Suppressor macrophage treated with lipopolysaccharide for 4 hours (primary cell): Measurements from ENCODE around the gene AHDC1.

ENCODE experiments used
- DNase-seq: peaks from one replicate; pipeline ENCODE4 v3.0.0-alpha.2; 2020

The AHDC1 gene, protein sequence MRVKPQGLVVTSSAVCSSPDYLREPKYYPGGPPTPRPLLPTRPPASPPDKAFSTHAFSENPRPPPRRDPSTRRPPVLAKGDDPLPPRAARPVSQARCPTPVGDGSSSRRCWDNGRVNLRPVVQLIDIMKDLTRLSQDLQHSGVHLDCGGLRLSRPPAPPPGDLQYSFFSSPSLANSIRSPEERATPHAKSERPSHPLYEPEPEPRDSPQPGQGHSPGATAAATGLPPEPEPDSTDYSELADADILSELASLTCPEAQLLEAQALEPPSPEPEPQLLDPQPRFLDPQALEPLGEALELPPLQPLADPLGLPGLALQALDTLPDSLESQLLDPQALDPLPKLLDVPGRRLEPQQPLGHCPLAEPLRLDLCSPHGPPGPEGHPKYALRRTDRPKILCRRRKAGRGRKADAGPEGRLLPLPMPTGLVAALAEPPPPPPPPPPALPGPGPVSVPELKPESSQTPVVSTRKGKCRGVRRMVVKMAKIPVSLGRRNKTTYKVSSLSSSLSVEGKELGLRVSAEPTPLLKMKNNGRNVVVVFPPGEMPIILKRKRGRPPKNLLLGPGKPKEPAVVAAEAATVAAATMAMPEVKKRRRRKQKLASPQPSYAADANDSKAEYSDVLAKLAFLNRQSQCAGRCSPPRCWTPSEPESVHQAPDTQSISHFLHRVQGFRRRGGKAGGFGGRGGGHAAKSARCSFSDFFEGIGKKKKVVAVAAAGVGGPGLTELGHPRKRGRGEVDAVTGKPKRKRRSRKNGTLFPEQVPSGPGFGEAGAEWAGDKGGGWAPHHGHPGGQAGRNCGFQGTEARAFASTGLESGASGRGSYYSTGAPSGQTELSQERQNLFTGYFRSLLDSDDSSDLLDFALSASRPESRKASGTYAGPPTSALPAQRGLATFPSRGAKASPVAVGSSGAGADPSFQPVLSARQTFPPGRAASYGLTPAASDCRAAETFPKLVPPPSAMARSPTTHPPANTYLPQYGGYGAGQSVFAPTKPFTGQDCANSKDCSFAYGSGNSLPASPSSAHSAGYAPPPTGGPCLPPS (N-terminal part only)

DNA sequence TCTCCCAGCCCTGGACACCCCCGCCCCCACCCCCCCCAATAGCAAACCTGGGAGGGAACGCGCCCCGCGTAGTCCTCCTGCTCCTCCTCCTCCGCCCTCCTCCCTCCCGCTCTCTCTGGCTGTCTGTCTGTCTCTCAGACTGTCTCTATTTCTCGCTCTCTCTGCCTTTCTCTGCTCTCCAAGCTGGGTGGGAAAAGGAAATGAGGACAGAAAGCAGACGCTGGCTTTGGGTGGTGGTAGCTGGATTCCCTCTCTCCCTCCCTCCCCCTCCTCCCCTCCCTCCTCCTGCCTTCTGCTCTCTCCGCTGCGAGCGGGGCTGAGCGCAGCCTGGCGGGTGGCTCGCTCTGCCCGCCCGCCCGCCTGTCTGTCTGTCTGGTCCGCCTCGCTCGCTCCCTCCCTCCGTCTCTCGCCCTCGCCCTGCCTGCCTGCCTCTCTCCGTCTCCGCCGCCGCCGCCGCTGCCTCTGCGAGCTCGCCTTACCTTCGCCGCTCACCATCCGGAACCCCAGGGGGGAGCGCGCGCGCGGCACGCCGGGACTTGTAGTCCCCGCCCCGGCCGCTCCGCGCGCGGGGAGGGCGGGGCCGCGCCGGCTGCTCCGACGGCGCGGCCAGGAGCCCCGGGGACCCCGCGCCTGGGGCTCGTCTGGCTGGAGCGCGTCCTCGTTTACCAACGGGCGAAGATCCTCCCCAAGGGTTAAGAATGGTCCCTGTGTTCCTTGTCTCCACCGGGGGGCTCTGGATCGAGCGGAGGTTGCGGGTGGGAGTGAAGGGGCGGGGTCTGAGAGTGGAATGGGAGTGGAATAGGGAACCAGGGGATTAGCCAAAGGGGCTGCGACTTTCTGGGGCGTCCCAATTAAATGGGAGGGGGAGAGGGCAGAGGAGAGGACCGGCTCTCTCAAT is at the start of gene AHDC1:
AHDC1 (minus strand) TSS at position 464 of the 898 bp plus-strand sequence. CDS start 52,029 bp downstream, outside the sequence.
- DNase-seq: peak; percentile 91

DNA sequence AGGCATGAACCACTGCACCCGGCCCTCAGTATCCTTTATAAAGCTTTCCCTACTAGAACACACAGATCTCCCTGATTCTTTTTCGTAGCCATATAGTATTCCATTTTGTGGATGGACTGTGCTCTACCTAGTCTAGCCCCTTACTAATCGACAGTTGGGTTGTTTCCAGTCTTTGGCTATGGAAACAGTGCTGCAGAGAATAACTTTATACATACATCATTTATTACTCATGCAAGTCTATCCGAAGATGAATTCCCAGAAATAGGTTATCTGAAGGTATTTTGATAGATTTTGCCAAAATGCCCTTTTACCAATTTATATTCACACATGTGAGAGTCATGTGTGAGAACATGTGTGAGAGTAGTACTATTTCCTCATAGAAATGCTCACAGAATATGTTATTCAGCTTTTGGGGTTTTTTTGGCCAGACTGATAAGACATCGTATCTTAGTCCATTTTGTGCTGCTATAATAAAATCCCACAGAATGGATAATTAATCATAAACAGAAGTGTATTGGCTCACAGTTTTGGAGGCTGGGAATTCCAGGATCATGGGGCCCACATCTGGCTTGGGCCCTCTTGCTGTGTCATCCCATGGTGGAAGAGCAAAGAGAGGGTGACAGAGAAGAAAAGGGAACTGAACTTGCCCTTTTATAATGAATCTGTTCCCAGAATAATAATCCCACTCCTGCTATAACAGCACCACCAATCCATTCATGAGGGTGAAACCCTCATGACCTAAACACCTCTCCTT is 48.3 kb upstream of the AHDC1 start:
- DNase-seq: peak; percentile 83

DNA sequence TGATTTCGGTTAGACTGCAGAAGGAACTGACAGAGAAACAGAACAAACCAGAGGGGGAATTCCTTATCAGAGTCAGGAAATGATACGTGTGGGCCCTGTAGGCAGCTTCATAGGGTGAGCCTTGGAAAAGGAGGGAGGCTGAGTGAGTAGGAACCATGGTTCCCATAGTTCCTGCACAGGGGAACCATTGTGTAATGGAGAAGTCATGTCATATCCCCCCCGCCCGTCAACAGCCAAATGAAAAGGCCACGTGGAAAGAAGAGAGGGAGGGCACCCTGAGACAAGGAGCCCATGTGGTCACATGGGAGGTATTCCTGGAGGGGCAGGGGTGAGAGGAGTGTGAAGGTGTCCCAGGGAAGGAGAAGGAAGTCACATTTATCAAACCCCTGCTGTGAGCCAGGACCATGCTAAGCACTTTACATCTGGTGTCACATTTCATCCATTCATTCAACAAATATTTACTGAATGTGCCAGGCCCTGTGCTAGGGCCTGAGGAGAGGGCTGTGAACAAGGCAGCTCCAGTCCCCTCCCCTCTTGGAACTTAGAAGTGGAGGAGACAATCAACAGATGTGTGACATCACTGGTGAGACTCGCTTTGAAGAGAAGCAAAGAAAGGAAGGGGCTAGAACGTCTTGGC is 46.7 kb upstream of the AHDC1 start:
- DNase-seq: peak; percentile 95

DNA sequence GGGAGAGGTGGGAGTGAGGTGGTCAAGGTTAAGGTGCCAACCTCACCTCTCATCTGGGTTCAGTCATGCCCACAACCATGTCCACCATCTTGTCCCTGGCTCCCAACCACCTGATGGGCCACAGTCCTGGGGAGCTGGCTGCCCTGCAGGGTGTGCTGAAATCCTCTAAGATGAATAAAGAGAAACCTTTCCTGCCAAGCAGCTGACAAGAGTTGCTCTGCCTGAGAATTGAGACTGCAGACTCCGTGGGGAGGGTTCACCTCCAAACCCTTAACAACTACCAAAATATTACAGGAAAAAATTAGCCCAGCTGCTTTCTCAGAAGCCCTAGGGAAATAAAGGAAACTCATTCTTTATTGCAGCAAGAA is 46.2 kb upstream of the AHDC1 start:
- no peak for DNase-seq

DNA sequence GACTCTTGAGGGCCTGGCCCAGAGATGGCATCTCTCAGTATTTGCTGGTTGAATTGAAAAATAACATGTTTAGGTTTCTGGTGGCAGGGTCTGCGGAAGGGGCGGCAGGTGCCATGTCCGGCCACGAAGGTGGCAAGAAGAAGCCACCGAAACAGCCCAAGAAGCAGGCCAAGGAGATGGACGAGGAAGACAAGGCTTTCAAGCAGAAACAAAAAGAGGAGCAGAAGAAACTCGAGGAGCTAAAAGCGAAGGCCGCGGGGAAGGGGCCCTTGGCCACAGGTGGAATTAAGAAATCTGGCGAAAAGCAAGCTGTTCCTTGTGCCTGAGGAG is 45.3 kb upstream of the AHDC1 start:
- DNase-seq: no peak

DNA sequence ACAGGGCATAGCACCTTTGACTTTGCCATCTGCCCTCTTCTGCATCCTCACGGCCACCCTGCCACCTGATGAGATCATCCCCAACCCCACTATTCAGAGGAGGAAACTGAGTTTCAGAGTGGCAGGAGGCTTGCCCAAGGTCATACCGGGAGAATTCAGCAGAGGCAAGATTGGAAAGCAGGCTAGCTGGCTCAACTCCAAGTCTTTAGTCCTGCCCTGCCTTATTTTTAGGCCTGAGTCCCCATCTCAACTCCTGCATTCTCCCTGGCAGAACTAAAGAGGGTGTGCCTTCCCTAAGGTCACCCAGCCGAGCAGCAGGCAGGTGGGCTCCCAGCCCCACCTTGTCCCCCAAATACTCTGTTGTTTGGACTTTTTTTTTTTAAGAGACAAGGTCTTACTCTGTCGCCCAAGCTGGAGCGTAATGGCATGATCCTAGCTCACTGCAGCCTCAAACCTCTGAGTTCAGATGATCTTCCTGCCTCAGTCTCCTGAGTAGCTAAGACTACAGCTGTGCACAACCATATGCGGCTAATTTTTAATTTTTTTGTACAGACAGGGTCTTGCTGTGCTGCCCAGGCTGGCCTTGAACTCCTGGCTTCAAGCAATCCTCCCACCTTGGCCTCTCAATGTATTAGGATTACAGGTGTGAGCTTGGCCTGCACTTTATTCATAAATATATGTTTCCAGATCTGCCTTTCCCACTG is 44.8 kb upstream of the AHDC1 start:
- DNase-seq: no peak

DNA sequence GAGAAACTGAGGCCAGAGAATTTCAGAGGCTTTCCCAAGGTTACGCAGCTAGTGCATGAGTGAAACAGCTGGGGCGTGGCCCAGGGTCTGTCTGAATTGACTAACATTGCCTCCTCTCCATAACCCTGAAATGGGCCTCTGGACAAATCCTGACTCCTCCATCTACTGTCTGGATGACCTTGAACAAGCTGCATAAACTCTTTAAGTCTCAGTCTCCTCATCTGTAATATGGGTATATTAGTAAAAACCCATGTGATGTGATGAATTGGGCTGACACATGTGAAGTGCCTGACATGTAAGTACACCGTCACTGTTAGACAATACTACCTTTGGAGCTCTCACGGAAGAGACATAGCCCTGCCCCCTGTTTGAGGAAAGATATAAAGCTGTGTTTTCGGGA is 43.4 kb upstream of the AHDC1 start:
- no peak for DNase-seq

DNA sequence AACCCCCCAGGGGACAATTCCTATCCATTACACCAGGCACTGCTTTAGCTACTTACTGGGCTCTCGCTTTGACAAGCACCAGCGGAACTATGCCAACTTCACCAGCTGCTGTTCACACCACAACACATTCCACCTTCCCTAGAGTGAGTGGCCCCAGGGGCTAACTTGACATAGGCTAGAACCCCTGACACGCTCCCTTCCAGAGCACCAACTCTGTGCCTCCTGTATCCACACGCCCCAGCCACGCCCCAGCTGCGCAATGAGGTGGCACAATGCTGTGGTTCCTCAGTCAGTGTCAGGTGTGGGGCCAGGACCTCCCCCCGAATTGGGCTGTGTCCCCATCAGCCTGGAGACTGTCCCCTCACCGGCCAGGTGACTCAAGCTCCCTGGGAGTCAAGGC is 42.7 kb upstream of the AHDC1 start:
- no peak for DNase-seq

DNA sequence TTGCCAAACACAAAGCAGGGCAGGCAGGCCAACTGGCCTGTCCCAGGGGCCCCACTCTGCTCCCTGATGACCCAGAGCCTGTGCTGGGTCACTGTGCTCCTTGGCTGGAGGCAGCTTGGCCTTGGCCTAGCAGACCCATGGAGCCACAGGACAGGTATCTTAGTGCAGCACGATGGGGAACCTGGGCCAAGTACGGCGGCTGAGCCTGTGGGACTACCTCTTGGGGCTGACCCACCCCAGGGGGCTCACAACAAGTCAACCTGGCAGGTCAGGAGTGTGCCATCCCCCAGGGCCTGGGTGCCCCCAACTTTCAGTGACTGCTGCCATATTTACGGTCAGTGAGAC is 41.1 kb upstream of the AHDC1 start:
- no peak for DNase-seq

DNA sequence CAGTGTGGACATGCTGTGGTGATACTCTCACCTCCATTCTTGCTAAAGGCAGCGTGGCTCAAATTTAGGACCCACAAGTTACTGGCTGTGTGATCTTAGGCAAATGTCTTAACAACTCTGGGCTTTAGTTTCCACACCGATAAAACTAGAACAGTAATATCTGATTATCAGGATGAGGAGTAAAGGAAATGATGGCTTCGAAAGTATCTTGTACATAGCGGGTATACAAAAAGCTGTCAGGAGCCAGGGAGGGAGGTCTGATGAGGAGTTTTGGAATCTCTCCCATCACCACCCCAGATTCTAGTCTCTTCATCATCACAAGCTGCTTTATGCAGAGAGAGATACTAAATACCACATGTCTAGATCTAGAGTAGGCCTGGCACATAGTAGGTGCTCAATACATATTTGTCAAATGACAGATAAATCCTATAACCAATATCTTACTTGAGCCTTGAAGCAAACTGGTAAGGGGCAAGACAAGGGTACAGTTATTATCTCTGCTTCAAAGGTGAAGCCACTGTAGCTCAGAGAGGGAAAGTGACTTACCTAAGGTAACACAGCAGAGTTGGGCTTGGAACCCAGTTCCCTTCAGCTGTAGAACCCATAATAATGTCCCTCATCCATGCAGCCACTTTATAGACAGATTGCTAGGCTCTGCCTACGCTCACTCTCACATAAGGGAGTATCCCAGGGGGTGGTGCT is 40.6 kb upstream of the AHDC1 start:
- no peak for DNase-seq

DNA sequence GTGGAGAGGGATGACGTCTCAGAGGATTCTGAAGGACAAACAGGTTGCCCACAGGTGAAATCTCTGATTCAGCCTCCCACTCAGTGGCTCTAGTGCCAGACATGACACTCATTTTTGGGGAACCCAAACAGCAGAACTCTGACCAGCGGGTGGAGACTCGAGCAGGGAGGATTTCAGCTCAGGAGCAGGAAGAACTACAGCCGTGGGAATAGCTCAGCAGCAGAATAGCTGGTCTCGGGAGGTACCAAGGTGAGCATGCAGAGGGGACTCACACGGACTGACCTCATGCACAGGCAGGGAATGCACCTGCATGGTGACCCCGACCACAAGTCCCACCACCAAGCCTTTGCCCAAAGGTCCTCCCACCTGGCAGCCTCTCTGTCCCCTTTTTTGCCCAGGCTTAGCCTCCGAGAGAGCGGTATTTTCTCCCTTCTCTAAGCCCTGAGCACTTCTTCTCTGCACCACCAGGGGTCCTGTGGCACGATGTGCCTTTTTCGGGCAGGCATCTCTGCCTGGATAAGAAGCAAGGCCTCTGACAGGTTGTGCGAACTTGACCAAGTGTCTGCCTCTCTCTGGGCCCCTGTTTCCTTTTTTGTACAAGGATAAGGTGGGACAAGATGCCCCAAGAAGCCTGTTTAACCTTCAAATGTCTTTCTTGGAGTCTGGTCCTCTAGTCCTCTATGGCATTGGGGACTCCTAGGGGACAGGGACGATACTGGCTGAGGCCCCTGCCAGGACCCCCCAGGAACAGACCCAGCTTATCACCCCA is 39.8 kb upstream of the AHDC1 start:
- peak; percentile 82 for DNase-seq

DNA sequence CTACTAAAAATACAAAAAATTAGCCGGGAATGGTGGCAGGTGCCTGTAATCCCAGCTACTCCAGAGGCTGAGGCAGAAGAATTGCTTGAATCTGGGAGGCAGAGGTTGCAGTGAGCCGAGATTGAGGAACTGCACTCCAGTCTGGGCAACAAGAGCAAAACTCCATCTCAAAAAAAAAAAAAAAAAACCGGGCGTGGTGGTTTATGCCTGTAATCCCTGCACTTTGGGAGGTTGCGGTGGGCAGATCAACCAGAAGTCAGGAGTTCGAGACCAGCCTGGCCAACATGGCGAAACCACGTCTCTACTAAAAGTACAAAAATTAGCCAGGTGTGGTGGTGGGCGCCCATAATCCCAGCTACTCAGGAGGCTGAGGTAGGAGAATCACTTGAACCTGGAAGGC is 36.6 kb upstream of the AHDC1 start:
- DNase-seq: peak; percentile 48

DNA sequence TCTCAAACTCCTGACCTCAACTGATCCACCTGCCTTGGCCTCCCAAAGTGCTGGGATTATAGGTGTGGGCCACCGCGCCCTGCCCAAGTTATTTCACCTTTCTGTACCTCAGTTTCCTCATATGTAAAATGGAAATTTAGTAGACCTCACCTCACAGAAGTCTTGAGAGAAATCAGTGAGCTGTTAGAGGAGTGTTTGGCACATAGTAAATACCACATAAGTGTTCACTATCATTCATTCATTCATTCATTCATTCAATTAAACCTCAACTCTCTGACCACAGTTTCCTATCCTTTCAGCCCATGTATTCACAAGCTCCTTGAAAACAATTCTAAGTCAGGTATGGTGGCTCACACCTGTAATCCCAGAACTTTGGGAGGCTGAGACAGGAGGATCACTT is 34.9 kb upstream of the AHDC1 start:
- no peak for DNase-seq

DNA sequence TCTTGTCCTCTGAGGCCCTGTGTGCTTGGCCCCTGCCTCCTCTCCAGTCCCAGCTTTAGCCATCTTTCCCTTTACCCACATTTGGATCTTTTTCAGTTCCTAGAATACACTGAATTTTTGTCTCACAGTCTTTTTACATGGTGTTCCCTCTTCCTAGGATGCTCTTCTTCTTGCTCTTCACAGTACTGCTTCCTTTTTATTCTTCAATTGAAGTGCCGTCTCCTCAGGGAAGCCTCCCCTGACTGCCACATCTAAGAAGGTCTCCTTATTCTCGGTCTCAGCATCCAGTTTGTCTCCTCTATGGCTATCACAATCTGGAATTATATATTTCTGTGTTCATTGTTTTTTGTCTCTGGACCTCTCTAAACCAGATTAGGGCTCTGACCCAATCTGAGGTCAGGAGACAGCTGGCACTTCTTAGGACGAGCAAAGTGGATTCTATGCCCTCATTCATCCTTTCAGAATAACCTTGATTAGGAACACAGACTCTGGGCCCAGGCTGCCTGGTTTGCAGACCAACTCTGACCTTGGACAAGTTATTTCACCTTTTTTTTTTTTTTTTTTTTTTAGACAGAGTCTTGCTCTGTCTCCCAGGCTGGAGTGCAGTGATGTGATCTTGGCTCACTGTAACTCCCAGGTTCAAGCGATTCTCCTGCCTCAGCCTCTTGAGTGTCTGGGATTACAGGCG is 34.2 kb upstream of the AHDC1 start:
- no peak for DNase-seq

DNA sequence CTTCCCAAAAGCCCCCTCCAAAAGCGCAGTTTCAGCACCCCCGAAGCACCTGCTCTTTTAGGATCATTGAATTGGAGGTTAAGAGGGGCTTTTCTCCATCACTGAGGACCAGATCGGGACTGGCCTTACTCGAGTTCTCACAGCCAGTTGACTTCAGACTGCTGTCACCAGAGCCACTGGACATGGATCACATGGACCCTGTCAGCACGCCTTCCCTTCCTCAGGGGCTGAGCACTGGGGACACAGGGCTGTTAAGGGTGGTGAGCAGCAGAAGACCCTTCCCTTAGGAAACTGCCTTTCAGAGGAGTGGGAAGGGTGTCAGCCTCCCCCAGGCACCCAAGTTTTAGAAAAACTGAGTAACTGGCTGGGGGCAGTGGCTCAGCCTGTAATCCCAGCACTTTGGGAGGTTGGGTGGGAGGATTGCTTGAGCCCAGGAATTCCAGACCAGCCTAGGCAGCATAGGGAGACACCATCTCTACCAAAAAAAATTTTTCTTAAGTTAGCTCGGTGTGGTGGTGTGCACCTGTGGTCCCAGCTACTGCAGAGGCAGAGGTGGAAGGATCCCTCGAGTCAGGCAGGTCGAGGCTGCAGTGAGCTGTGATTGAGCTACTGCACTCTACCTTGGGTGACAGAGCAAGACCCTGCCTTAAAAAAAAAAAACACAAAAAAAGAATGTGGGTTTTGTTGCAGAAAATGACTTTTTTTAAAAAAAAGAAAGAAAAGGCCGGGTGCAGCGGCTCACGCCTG is 31.6 kb upstream of the AHDC1 start:
- peak; percentile 58 for DNase-seq

DNA sequence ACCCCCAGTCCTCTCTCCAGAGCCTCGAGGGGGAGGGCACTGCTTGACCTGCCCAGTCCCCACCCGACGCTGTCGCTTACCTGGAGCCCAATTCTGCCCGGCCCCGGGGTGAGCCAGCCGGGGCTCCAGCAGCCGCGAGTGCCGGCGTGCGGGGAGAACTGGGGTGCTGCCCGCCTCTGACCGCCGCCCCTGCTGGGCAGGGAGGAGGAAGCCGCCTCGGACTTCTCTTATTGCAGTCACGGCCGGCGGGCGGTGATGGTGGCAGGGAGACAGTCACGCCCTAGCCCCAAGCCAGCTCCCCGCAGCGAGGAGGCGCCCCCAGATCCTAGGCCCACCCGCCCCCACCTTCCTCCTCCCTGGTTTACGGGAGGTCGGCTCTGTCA is 31.0 kb upstream of the AHDC1 start, which contains the start of gene FGR:
FGR (minus strand) TSS at position 201 of the 383 bp plus-strand sequence. CDS start 11,269 bp downstream, outside the sequence.
- DNase-seq: peak; percentile 77

DNA sequence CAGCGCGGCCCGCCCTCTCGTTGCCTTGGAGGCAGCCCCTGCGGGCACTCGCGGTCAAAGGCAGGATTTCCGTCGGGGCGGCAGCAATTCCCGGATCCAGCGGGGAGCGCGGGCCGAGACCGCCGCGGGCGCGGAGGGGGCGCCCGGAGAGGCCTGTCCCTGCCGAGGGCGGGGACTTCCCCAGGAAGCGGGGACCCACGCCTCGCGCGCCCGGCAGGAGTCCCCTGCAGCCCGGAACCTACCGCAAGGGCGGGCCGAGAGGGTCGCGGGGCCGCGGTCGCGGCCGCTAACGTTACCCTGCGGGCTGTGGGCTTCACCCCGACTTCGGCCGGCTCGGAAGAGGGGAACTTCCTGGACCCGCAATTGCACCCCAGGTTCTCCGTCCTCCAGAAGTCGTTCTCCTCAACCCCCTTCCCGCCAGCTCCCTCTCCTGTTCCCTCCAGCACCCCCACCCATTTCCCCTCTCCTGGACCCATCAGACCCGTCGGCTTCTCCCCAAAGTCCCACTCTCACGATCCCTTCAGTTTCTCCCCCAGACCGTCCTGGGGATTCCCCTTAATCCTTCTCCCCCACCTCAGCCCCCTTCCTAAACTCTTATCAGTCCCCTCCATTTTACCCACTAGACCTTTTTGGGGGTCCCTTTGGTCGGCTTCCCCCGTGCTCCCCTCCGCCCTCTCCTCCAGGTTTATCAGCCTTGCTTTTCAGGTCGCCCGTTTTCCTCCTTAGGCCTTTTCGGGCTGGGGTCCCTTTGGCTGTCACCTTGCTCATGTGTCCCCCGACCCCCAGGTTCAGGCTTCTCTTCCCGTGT is 30.4 kb upstream of the AHDC1 start:
- DNase-seq: peak; percentile 92
